Measurements from ENCODE around the gene MGARP.
"Not testable (repeated sequence)": the region's sequence is repeated elsewhere in the genome, so short reads cannot be mapped to it uniquely, and the experiment has no call there.

The MGARP gene

GRCh38 chr4:139279760-139280620, at the start of gene MGARP:
TSS of gene MGARP (minus strand) at chr4:139280225. CDS start at chr4:139280158, 67 bp downstream.
- peak; percentile 33 for DNase-seq

DNA sequence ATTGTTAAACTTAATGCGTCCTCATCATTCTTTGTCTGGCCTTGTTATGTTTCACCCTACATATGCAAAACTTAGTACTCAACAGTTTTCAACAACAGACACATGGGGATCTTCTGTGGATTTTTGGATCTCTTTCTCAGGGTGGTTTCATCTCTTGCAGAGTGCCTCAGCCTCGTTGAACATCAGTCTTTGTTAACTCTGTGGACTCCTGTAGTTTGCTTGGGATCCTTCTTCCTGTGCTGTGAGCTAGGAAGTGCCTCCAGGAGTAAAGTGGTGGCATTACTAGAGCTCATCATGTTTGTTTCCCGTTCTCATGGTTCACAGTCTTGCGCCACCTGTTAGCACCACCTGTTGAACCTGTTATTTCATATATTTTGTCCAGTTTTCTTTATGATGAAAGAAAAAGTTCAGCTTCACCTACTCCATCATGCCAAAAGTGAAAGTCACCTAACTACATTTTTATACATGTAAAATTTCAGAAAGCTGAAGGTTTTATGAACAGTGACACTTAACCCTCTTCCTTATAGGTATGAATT, 49.7 kb upstream of the MGARP start:
- DNase-seq, result no peak

DNA sequence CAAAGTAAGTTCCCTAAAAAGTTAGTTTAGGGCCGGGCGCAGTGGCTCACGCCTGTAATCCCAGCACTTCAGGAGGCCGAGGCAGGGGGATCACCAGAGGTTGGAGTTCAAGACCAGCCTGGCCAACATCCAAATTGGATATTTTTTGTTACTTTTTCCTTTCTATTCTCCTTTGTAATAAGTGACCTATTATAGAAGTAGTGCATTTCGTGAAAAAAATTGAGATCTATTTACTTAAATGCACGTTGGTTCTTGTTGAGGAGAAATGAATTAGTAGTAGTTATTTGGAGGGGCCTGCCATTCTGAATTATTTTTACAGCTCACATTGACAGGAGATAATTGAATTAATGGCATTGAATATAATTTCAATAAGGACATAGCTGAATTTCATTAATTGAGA, 44.6 kb upstream of the MGARP start:
- no peak for DNase-seq

DNA sequence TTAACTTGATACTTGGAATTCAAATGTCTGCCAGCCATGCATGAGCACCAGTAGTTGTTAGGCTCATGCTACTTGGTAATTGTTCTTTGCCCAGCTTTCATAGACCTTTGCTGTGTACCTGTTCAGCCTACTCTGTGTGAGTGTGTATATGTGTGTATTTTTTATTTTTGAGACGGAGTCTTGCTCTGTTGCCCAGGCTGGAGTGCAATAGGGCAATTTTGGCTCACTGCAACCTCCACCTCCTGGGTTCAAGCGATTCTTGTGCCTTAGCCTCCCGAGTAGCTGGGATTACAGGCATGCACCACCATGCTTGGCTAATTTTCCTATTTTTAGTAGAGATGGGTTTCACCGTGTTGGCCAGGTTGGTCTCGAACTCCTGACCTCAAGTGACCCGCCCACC, 42.5 kb upstream of the MGARP start:
- not testable (repeated sequence) for DNase-seq

DNA sequence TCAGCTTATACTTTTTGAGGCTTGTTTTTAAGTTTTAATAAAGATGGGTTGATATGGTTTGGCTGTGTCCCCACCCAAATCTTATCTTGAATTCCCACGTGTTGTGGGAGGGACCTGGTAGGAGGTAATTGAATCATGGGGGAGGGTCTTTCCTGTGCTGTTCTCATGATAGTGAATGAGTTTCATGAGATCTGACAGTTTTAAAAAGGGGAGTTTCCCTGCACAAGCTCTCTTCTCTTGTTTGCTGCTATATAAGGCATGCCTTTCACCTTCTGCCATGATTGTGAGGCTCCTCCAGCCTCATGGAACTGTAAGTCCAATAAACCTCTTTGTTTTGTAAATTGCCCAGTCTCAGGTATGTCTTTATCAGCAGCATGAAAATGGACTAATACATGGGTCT, 42.0 kb upstream of the MGARP start:
- not testable (repeated sequence) for DNase-seq

- no peak for DNase-seq
Observed at GRCh38 chr4:139319571-139319970, 39.5 kb upstream of the MGARP start.

DNA sequence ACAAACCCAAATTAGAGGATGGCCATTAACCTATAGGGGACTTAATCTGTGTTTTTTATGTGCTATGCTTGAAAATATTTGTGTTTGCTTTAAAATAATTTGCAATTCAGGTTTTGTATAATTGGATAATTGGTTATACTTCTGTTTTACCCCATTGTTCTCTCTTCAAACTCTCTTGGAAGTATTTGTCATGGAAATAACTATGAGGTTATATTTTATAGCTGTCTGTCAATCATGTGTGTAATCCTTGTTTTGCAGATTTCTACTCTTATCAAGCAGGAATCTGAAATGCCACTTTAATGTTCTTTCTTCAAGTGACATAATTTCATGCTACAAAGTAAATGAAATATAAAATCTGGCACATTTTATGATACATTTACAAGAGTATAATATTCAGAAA, 37.6 kb upstream of the MGARP start:
- no peak for DNase-seq

- no peak for DNase-seq
Observed at GRCh38 chr4:139316733-139317132, 36.7 kb upstream of the MGARP start.

DNA sequence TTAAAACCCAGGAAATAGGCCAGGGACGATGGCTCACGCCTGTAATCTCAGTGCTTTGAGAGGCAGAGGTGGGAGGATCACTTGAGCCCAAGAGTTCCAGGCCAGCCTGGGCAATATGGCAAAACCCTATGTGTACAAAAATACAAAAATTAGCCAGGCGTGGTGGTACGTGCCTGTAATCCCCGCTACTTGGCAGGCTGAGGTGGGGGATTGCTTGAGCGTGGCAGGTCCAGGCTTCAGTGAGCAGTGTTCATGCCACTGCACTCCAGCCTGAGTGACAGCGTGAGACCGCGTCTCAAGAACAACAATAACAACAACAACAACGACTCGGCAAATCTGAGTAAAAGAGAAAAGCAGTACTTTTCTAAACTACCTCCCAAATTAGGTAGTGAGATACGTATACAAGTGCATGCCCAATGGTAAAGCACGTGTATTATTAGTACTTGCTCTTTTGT, 35.2 kb upstream of the MGARP start:
- DNase-seq, result no peak

- no peak for DNase-seq
Observed at GRCh38 chr4:139314047-139314800, 34.2 kb upstream of the MGARP start.

DNA sequence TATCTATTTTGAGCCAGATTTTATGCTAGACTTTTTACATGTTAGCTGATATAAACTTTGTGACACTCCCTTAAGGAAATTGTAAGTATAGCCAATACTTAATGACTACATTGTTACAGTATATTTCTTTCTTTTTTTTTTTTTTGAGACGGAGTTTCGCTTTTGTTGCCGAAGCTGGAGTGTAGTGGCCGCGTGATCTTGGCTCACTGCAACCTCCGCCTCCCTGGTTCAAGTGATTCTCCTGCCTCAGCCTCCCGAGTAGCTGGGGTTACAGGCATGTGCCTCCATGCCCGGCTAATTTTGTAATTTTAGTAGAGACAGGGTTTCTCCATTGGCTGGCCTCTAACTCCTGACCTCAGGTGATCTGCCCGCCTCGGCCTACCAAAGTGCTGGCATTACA, 33.4 kb upstream of the MGARP start:
- not testable (repeated sequence) for DNase-seq

DNA sequence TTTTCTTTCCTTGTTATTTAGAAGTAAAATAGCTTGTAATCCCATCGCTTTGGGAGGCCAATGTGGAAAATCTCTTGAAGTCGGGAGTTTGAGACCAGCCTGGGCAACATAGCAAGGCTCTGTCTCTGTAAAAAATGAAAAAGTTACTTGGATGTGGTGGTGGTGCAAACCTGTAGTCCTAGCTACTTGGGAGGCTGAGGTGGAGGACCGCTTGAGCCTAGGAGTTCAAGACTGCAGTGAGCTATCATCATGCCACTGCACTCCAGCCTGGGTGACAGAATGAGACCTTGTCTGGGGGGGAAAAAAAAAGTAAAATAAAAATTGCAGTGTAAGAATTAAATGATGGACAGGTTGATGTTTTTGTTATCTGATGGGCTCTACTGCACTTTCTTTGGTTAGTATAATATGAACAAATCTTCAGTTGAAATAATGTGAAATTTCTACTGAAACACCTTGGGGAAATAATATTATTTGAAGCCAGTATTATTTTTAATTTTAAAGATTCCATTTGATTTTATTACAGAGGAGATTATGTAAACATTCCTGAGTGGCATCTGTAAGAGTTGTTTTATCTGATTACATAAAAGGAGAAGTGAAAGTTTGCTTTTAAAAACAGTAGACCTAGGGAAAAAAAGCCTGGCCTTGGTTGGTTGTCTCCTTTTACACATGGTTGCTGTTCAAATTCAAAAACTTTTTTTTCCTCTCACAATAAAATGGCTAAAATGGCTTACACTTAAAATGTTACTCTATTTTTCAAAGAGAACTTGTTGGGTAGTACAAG, 32.7 kb upstream of the MGARP start:
- DNase-seq, result no peak

- DNase-seq, result no peak
Observed at GRCh38 chr4:139311909-139312308, 31.9 kb upstream of the MGARP start.

DNA sequence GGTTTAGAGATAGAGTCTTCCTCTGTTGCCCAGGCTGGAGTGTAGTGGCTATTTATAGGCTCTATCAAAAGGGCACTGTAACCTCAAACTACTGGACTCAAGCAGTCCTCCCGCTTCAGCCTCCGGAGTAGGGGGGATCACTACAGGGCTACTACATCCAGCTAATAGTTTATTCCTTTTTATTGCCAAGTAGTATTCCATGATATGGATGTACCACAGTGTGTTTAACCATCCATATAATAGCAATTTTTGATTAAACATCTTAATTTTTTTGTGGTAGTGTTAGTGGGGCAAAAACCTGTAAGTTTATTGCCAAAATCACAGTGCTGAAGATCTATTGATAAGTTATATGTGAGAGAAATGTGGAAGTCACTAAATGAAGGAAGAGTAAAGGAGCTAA, 24.9 kb upstream of the MGARP start:
- DNase-seq, result no peak

- peak; percentile 74 for DNase-seq
Observed at GRCh38 chr4:139301821-139302611, 22.0 kb upstream of the MGARP start, which contains the start of gene NDUFC1. TSS of gene NDUFC1 (minus strand) at chr4:139302477. CDS start at chr4:139295798, 6,679 bp downstream.

GRCh38 chr4:139301113-139301820, 21.2 kb upstream of the MGARP start, which contains the start of gene NAA15:
TSS of gene NAA15 (plus strand) at chr4:139301505. CDS start at chr4:139301778, 273 bp downstream.
- peak; percentile 97 for DNase-seq

- peak; percentile 13 for DNase-seq
Observed at GRCh38 chr4:139300431-139301112, 20.5 kb upstream of the MGARP start.

DNA sequence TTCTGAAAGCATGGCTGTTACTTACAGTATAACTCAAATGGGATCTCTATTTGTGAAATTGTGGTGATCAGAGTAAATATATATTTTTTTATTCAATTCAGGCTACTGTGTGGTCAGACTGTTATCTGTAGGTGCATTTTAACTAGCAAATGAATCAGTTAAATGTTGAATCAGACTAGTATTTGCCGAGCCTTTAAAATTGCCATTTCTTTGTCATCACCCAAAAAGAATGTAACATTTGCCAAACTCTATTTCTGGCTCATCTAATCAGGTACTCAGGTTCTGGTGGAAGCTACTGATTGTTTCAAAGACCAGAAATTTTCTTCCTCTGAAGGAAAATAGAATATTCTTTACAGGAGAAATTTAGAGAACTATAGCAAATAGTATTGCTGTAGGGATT, 19.5 kb upstream of the MGARP start:
- no peak for DNase-seq

- no peak for DNase-seq
Observed at GRCh38 chr4:139297001-139297410, 17.0 kb upstream of the MGARP start.

- DNase-seq, result no peak
Observed at GRCh38 chr4:139295942-139296299, 15.9 kb upstream of the MGARP start.
